ENCODE measurements around the gene CCDC89.

CCDC89 gene

GRCh38 chr11:85705800-85706199 is 19.8 kb upstream of the CCDC89 start:
- no peak for DNase-seq
- no peak overlapping the region for H3K4me3 ChIP-seq (ENCODE audit: control insufficient read depth in 1 of 7, extremely low read depth in 1 of 7, insufficient read depth in 4 of 7, low read depth in 2 of 7, low read length in 6 of 7)
- H3K36me3 ChIP-seq (ENCODE audit: control insufficient read depth in 4 of 4, insufficient read depth in 4 of 4, low read length in 3 of 4), result no peaks in the 10 kb centered on the region
- H3K27ac ChIP-seq (ENCODE audit: insufficient read depth in 1 of 2, low read depth in 1 of 2, low read length in 2 of 2, poor library complexity in 1 of 2, severe bottlenecking in 2 of 2), result no peak overlapping the region
- ChIA-PET POLR2A (no interaction called here), CTCF (interaction anchor here (1.5 kb wide), 1 partner anchor 8 kb away, joined by 5 read pairs; no protein-coding TSS in a partner anchor)
- no peaks in the 10 kb centered on the region for H3K9me3 ChIP-seq (ENCODE audit: control extremely low read depth in 1 of 5, control insufficient read depth in 4 of 5, insufficient read depth in 2 of 5, low read depth in 1 of 5, low read length in 4 of 5)
- no peaks in the 10 kb centered on the region for H3K27me3 ChIP-seq (replicated peaks in 2 of 5; ENCODE audit: control insufficient read depth in 4 of 5, insufficient read depth in 5 of 5, low read length in 4 of 5)
- peaks cover 0 to under 1% (median 0%) of the 10 kb centered on the region in 4 experiments for H3K4me1 ChIP-seq (ENCODE audit: control extremely low read depth in 1 of 4, control insufficient read depth in 4 of 4, insufficient read depth in 4 of 4, low read length in 3 of 4)

DNA sequence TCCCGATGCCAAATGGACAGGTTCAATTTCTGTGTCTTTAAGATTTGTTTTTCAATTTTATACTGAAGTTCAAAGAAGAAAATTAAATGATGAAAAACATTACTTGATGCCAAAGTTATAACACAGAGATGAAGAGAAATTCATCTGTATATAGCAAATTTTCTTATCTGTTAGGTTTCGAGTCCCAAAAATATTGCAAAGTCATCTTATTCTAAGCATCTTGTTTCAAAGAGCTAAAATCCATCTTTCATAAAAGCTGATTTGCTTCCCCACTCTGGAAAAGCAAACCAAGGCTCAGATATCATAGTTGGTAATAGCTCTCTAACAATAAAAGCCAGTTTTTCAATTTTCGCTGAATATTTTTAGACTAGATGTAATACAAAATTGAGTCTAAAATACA is 19.0 kb upstream of the CCDC89 start:
- Histone ChIP-seq H3K27me3 (replicated peaks in 2 of 5; ENCODE audit: control insufficient read depth in 4 of 5, insufficient read depth in 5 of 5, low read length in 4 of 5) (no peaks in the 10 kb centered on the region), H3K27ac (ENCODE audit: insufficient read depth in 1 of 2, low read depth in 1 of 2, low read length in 2 of 2, poor library complexity in 1 of 2, severe bottlenecking in 2 of 2) (no peak overlapping the region), H3K36me3 (ENCODE audit: control insufficient read depth in 4 of 4, insufficient read depth in 4 of 4, low read length in 3 of 4) (no peaks in the 10 kb centered on the region), H3K9me3 (ENCODE audit: control extremely low read depth in 1 of 5, control insufficient read depth in 4 of 5, insufficient read depth in 2 of 5, low read depth in 1 of 5, low read length in 4 of 5) (no peaks in the 10 kb centered on the region), H3K4me3 (ENCODE audit: control insufficient read depth in 1 of 7, extremely low read depth in 1 of 7, insufficient read depth in 4 of 7, low read depth in 2 of 7, low read length in 6 of 7) (no peak overlapping the region), H3K4me1 (ENCODE audit: control extremely low read depth in 1 of 4, control insufficient read depth in 4 of 4, insufficient read depth in 4 of 4, low read length in 3 of 4) (peaks cover 4 to 8% (median 7%) of the 10 kb centered on the region in 4 experiments)
- 80% methylated on average over 1 of the region's 3 CpGs for WGBS (ENCODE audit: insufficient coverage)
- no peak for DNase-seq
- POLR2A ChIA-PET, result no interaction called here
- CTCF ChIA-PET, result interaction anchor here (1.5 kb wide), 1 partner anchor 9 kb away, joined by 5 read pairs; no protein-coding TSS in a partner anchor

- ChIA-PET POLR2A (interaction anchor here (0.6 kb wide), 2 partner anchors 72 to 121 kb away, joined by 3 to 4 read pairs; no protein-coding TSS in a partner anchor), CTCF (interaction anchor here (0.6 to 1.4 kb wide), 4 partner anchors 46 to 146 kb away, joined by 3 to 6 read pairs (median 4); no protein-coding TSS in a partner anchor)
- no peak overlapping the region for H3K27ac ChIP-seq (ENCODE audit: insufficient read depth in 1 of 2, low read depth in 1 of 2, low read length in 2 of 2, poor library complexity in 1 of 2, severe bottlenecking in 2 of 2)
- H3K4me1 ChIP-seq (ENCODE audit: control extremely low read depth in 1 of 4, control insufficient read depth in 4 of 4, insufficient read depth in 4 of 4, low read length in 3 of 4), result peaks cover 6 to 14% (median 11%) of the 10 kb centered on the region in 4 experiments
- H3K36me3 ChIP-seq (ENCODE audit: control insufficient read depth in 4 of 4, insufficient read depth in 4 of 4, low read length in 3 of 4), result no peaks in the 10 kb centered on the region
- no peaks in the 10 kb centered on the region for H3K27me3 ChIP-seq (replicated peaks in 2 of 5; ENCODE audit: control insufficient read depth in 4 of 5, insufficient read depth in 5 of 5, low read length in 4 of 5)
- 83% methylated on average over 1 of the region's 2 CpGs for WGBS (ENCODE audit: insufficient coverage)
- peak overlapping the region in 1 of 7 experiments; percentile 40 for H3K4me3 ChIP-seq (ENCODE audit: control insufficient read depth in 1 of 7, extremely low read depth in 1 of 7, insufficient read depth in 4 of 7, low read depth in 2 of 7, low read length in 6 of 7)
- no peaks in the 10 kb centered on the region for H3K9me3 ChIP-seq (ENCODE audit: control extremely low read depth in 1 of 5, control insufficient read depth in 4 of 5, insufficient read depth in 2 of 5, low read depth in 1 of 5, low read length in 4 of 5)
- peak; percentile 58 to 86 (median 76) for DNase-seq
These were observed 14.2 kb upstream of the CCDC89 start for GRCh38 chr11:85699957-85700741.

DNA sequence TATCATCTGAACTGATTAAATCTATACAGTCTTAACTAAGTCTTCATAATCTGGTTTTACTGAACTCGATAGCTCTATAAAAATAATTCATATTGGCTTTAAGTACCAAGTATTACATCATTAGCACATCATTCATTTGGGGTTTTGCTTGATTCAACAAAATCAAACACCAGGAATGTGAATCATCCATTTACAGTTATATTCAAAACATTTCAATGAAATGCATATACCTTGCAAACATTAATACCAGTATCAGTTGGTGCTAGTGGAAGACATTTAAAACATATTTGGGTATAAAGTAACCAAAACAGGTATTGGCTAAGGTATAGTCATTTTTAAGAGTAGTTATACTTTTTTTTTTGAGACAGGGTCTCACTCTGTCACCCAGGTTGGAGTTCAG is 12.2 kb upstream of the CCDC89 start:
- POLR2A ChIA-PET, result no interaction called here
- no peaks in the 10 kb centered on the region for H3K27me3 ChIP-seq (replicated peaks in 2 of 5; ENCODE audit: control insufficient read depth in 4 of 5, insufficient read depth in 5 of 5, low read length in 4 of 5)
- no peaks in the 10 kb centered on the region for H3K36me3 ChIP-seq (ENCODE audit: control insufficient read depth in 4 of 4, insufficient read depth in 4 of 4, low read length in 3 of 4)
- CTCF ChIA-PET, result interaction anchor here (0.9 to 1.4 kb wide), 3 partner anchors 13 to 125 kb away, joined by 3 read pairs; no protein-coding TSS in a partner anchor
- no peak overlapping the region for H3K4me3 ChIP-seq (ENCODE audit: control insufficient read depth in 1 of 7, extremely low read depth in 1 of 7, insufficient read depth in 4 of 7, low read depth in 2 of 7, low read length in 6 of 7)
- peaks cover 6 to 14% (median 11%) of the 10 kb centered on the region in 4 experiments for H3K4me1 ChIP-seq (ENCODE audit: control extremely low read depth in 1 of 4, control insufficient read depth in 4 of 4, insufficient read depth in 4 of 4, low read length in 3 of 4)
- DNase-seq, result no peak
- no peak overlapping the region for H3K27ac ChIP-seq (ENCODE audit: insufficient read depth in 1 of 2, low read depth in 1 of 2, low read length in 2 of 2, poor library complexity in 1 of 2, severe bottlenecking in 2 of 2)
- H3K9me3 ChIP-seq (ENCODE audit: control extremely low read depth in 1 of 5, control insufficient read depth in 4 of 5, insufficient read depth in 2 of 5, low read depth in 1 of 5, low read length in 4 of 5), result no peaks in the 10 kb centered on the region
- 100% methylated on average over 1 of the region's 1 CpG for WGBS (ENCODE audit: insufficient coverage)

DNA sequence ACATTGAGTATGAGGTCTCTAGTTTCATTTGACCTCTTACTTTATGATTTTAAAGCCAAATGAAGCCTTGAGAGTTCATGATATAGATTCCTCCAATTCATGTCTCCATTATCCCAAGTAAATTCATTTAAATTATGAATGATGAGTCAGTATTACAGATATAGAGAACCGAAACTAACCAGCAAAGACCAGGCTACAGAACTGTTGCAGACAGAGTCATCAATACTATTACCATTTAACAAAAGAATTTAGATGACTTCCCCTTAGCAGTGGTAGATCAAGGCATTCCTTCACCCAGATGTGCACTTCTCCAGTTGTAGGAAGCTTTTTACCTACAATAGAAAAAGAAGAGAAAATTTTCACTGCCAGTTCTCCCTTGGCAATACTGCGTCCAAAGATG is 11.8 kb upstream of the CCDC89 start:
- CTCF ChIA-PET, result interaction anchor here (0.9 to 1.6 kb wide), 4 partner anchors 13 to 126 kb away, joined by 3 to 4 read pairs (median 3); no protein-coding TSS in a partner anchor
- no peaks in the 10 kb centered on the region for H3K36me3 ChIP-seq (ENCODE audit: control insufficient read depth in 4 of 4, insufficient read depth in 4 of 4, low read length in 3 of 4)
- 100% methylated on average over 1 of the region's 2 CpGs for WGBS (ENCODE audit: insufficient coverage)
- no peak overlapping the region for H3K27ac ChIP-seq (ENCODE audit: insufficient read depth in 1 of 2, low read depth in 1 of 2, low read length in 2 of 2, poor library complexity in 1 of 2, severe bottlenecking in 2 of 2)
- no peaks in the 10 kb centered on the region for H3K27me3 ChIP-seq (replicated peaks in 2 of 5; ENCODE audit: control insufficient read depth in 4 of 5, insufficient read depth in 5 of 5, low read length in 4 of 5)
- no peaks in the 10 kb centered on the region for H3K9me3 ChIP-seq (ENCODE audit: control extremely low read depth in 1 of 5, control insufficient read depth in 4 of 5, insufficient read depth in 2 of 5, low read depth in 1 of 5, low read length in 4 of 5)
- DNase-seq, result no peak
- H3K4me1 ChIP-seq (ENCODE audit: control extremely low read depth in 1 of 4, control insufficient read depth in 4 of 4, insufficient read depth in 4 of 4, low read length in 3 of 4), result peaks cover 6 to 14% (median 11%) of the 10 kb centered on the region in 4 experiments
- POLR2A ChIA-PET, result no interaction called here
- H3K4me3 ChIP-seq (ENCODE audit: control insufficient read depth in 1 of 7, extremely low read depth in 1 of 7, insufficient read depth in 4 of 7, low read depth in 2 of 7, low read length in 6 of 7), result no peak overlapping the region

DNA sequence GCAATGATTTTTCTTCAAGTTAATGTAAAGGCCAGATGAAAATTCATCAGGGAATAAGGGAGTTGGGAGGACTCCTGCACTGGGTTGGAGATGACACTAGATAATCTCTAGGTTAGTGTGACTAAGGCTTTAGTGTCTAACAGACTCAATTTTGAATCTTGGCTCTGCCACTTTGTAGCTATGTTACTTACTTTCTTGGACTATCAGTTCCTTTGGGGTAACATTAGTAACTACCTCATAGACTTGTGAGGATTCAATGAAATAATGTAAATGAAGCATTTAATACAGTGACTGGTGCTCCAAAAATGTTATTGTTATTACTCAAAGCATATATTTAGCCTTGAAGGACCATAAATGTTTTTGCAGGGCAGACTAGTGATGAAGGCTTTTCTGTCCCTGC is 9.6 kb upstream of the CCDC89 start:
- ChIA-PET CTCF (interaction anchor here (0.7 to 2.8 kb wide), 13 partner anchors 11 to 244 kb away, joined by 3 to 20 read pairs (median 5); partner anchors contain the start of genes CCDC83, CCDC89 and SYTL2), POLR2A (interaction anchor here (0.6 kb wide), 1 partner anchor 1495 kb away, joined by 3 read pairs; no protein-coding TSS in a partner anchor)
- Histone ChIP-seq H3K9me3 (ENCODE audit: control extremely low read depth in 1 of 5, control insufficient read depth in 4 of 5, insufficient read depth in 2 of 5, low read depth in 1 of 5, low read length in 4 of 5) (no peaks in the 10 kb centered on the region), H3K4me3 (ENCODE audit: control insufficient read depth in 1 of 7, extremely low read depth in 1 of 7, insufficient read depth in 4 of 7, low read depth in 2 of 7, low read length in 6 of 7) (no peak overlapping the region), H3K36me3 (ENCODE audit: control insufficient read depth in 4 of 4, insufficient read depth in 4 of 4, low read length in 3 of 4) (no peaks in the 10 kb centered on the region), H3K27ac (ENCODE audit: insufficient read depth in 1 of 2, low read depth in 1 of 2, low read length in 2 of 2, poor library complexity in 1 of 2, severe bottlenecking in 2 of 2) (no peak overlapping the region), H3K27me3 (replicated peaks in 2 of 5; ENCODE audit: control insufficient read depth in 4 of 5, insufficient read depth in 5 of 5, low read length in 4 of 5) (no peaks in the 10 kb centered on the region), H3K4me1 (ENCODE audit: control extremely low read depth in 1 of 4, control insufficient read depth in 4 of 4, insufficient read depth in 4 of 4, low read length in 3 of 4) (peaks cover 3 to 13% (median 10%) of the 10 kb centered on the region in 4 experiments)
- DNase-seq, result no peak

DNA sequence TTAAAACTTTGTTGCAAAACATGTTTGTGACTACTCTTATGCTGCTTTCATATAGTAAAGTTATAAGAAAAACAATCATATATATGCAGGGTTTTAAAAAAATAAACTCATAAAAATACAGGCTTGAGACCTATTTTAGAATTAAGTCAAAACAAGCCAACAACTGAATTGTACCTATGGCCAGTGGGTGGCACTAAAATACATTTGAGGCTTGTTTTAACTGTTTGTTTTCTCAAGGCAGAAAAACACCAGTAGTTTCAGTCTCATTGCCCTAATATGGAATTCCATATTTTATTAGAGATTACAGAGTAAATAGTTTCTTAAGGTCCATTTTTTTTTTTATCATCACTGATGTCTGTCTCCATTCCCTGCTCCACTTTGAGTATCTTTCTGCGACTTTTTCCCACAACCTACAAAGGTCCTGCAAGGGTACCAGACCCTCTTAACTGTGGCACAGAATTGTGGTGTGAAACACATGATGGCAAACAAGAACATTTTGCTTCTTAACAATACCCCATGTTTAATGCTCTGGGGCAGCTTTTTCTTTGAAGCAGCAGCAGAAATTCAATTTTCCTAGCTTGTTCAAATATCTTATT is 8.5 kb upstream of the CCDC89 start:
- Histone ChIP-seq H3K9me3 (ENCODE audit: control extremely low read depth in 1 of 5, control insufficient read depth in 4 of 5, insufficient read depth in 2 of 5, low read depth in 1 of 5, low read length in 4 of 5) (no peaks in the 10 kb centered on the region), H3K36me3 (ENCODE audit: control insufficient read depth in 4 of 4, insufficient read depth in 4 of 4, low read length in 3 of 4) (no peaks in the 10 kb centered on the region), H3K27ac (ENCODE audit: insufficient read depth in 1 of 2, low read depth in 1 of 2, low read length in 2 of 2, poor library complexity in 1 of 2, severe bottlenecking in 2 of 2) (no peak overlapping the region), H3K27me3 (replicated peaks in 2 of 5; ENCODE audit: control insufficient read depth in 4 of 5, insufficient read depth in 5 of 5, low read length in 4 of 5) (no peaks in the 10 kb centered on the region), H3K4me1 (ENCODE audit: control extremely low read depth in 1 of 4, control insufficient read depth in 4 of 4, insufficient read depth in 4 of 4, low read length in 3 of 4) (peaks cover 0 to 2% (median under 1%) of the 10 kb centered on the region in 4 experiments), H3K4me3 (ENCODE audit: control insufficient read depth in 1 of 7, extremely low read depth in 1 of 7, insufficient read depth in 4 of 7, low read depth in 2 of 7, low read length in 6 of 7) (no peak overlapping the region)
- no CpG with 5 or more reads among the region's 1 CpG for WGBS (ENCODE audit: insufficient coverage)
- CTCF ChIA-PET, result interaction anchor here (0.9 to 2.8 kb wide), 10 partner anchors 9 to 160 kb away, joined by 3 to 20 read pairs (median 5); partner anchors contain the start of genes CCDC83 and CCDC89
- peak; percentile 56 to 79 (median 76) for DNase-seq
- POLR2A ChIA-PET, result no interaction called here
